ENCODE data around the gene MLC1.

- TF ChIP-seq CTCF (IDR thresholded peaks at IDR 0.05) = no peak
- TF ChIP-seq REST (IDR thresholded peaks at IDR 0.05; ENCODE audit: insufficient read depth in 1 of 2, low read depth in 2 of 2, low read length in 1 of 2) = no peak
- no peak for TF ChIP-seq POLR2AphosphoS5 (IDR thresholded peaks at IDR 0.05; ENCODE audit: low read depth, low read length)
- no peak for TF ChIP-seq SIN3A (IDR thresholded peaks at IDR 0.05; ENCODE audit: borderline replicate concordance, insufficient read depth, low read depth, low read length)
Observed at GRCh38 chr22:50089682-50090411, 4.6 kb upstream of the MLC1 start, which contains the start of gene MOV10L1.
